HepG2 (cell line): ENCODE results near the gene TARBP2. TPM values are rescaled to one million over a fixed set of nuclear protein-coding genes. Genes with fewer than 3 reads are reported as not detected.

Experiments used
- CHD2 ChIP-seq: IDR thresholded peaks from 2 replicates; pipeline ENCODE4 v1.6.1; 2011; ENCODE audit warnings: low read depth, low read length, improper control_type of control experiment
- DNMT3B ChIP-seq: conservative IDR thresholded peaks from 2 replicates; pipeline ENCODE4 v1.6.1; 2016; ENCODE audit warnings: missing biosample characterization, control low read depth
- FOXA1 ChIP-seq, 2 experiments: fragments of 450-650 bp in 1 of 2; sonication (generic) in 1 of 2; formaldehyde crosslinking in 1 of 2; IDR thresholded peaks; 2 replicates each; pipeline versions ENCODE4 v1.4.0 to v1.6.1; 2016 to 2020; ENCODE audit warnings: missing genetic modification reagents in 1 of 2
- GZF1 ChIP-seq: sonication (generic); formaldehyde crosslinking; IDR thresholded peaks from 2 replicates; pipeline ENCODE4 v1.5.1; 2020; ENCODE audit warnings: mild to moderate bottlenecking, missing genetic modification reagents
- HDAC1 ChIP-seq: sonication (generic); formaldehyde crosslinking; IDR thresholded peaks from 2 replicates; pipeline ENCODE4 v1.5.1; 2020; ENCODE audit warnings: mild to moderate bottlenecking, missing genetic modification reagents
- HOXA3 ChIP-seq: sonication (generic); formaldehyde crosslinking; IDR thresholded peaks from 2 replicates; pipeline ENCODE4 v1.5.0; 2020; ENCODE audit warnings: missing genetic modification reagents
- NONO ChIP-seq, 2 experiments: fragments of 450-650 bp in 1 of 2; sonication (generic) in 1 of 2; formaldehyde crosslinking in 1 of 2; IDR thresholded peaks in 1 of 2; conservative IDR thresholded peaks in 1 of 2; 2 replicates each; pipeline versions ENCODE4 v1.6.1 to v1.8.0; 2017 to 2022; ENCODE audit warnings: mild to moderate bottlenecking in 1 of 2, missing genetic modification reagents in 1 of 2, moderate library complexity in 1 of 2
- PHF8 ChIP-seq: sonication (generic); formaldehyde crosslinking; IDR thresholded peaks from 2 replicates; pipeline ENCODE4 v1.5.0; 2020; ENCODE audit warnings: missing genetic modification reagents
- PLRG1 ChIP-seq: fragments of 450-650 bp; conservative IDR thresholded peaks from 2 replicates; pipeline ENCODE4 v1.6.1; 2016
- SALL1 ChIP-seq: sonication (generic); formaldehyde crosslinking; IDR thresholded peaks from 2 replicates; pipeline ENCODE4 v1.8.0; 2022; ENCODE audit warnings: mild to moderate bottlenecking, missing genetic modification reagents
- SIN3A ChIP-seq: IDR thresholded peaks from 2 replicates; pipeline ENCODE4 v1.6.1; 2011; ENCODE audit warnings: low read depth, mild to moderate bottlenecking, control low read depth, low read length, borderline replicate concordance
- WIZ ChIP-seq: sonication (generic); formaldehyde crosslinking; IDR thresholded peaks from 2 replicates; pipeline ENCODE4 v1.5.1; 2020; ENCODE audit warnings: mild to moderate bottlenecking, missing genetic modification reagents
- ZC3H4 ChIP-seq: sonication (generic); formaldehyde crosslinking; IDR thresholded peaks from 2 replicates; pipeline ENCODE4 v1.4.0; 2020; ENCODE audit warnings: missing genetic modification reagents, borderline replicate concordance
- ZNF556 ChIP-seq: sonication (generic); formaldehyde crosslinking; IDR thresholded peaks from 2 replicates; pipeline ENCODE4 v1.4.0; 2020; ENCODE audit warnings: mild to moderate bottlenecking, missing genetic modification reagents, borderline replicate concordance
- ZNF558 ChIP-seq: sonication (generic); formaldehyde crosslinking; IDR thresholded peaks from 2 replicates; pipeline ENCODE4 v1.9.0; 2022; ENCODE audit warnings: mild to moderate bottlenecking, missing genetic modification reagents, borderline replicate concordance
- ZNF598 ChIP-seq: sonication (generic); formaldehyde crosslinking; IDR thresholded peaks from 2 replicates; pipeline ENCODE4 v1.5.1; 2020; ENCODE audit warnings: mild to moderate bottlenecking, missing genetic modification reagents, borderline replicate concordance
- ZNF704 ChIP-seq: sonication (generic); formaldehyde crosslinking; IDR thresholded peaks from 2 replicates; pipeline ENCODE4 v1.8.1; 2023; ENCODE audit warnings: mild to moderate bottlenecking, inconsistent platforms, moderate library complexity, missing genetic modification reagents, borderline replicate concordance
- ZNF790 ChIP-seq: sonication (generic); formaldehyde crosslinking; IDR thresholded peaks from 2 replicates; pipeline ENCODE4 v1.8.0; 2022; ENCODE audit warnings: missing genetic modification reagents, mild to moderate bottlenecking, borderline replicate concordance
- ZNF816 ChIP-seq: sonication (generic); formaldehyde crosslinking; IDR thresholded peaks from 2 replicates; pipeline ENCODE4 v1.8.0; 2022; ENCODE audit warnings: missing genetic modification reagents, mild to moderate bottlenecking, borderline replicate concordance
- ZSCAN29 ChIP-seq: sonication (generic); formaldehyde crosslinking; conservative IDR thresholded peaks from 2 replicates; pipeline ENCODE4 v1.4.0; 2020; ENCODE audit warnings: mild to moderate bottlenecking, missing genetic modification reagents
- polyA plus RNA-seq, 8 experiments: library from polyadenylated mRNA; depleted of rRNA in 3 of 8; stranded (reverse) in 7 of 8; unstranded in 1 of 8; fragments of >200 nt; fragmentation: Illumina TruSeq in 4 of 8; extraction: Trizol in 4 of 8; gene quantifications; 2 replicates each; pipeline versions ENCODE4 v1.2.1 to v1.2.3, GENCODE V29; 2011 to 2016; ENCODE audit warnings: low read depth in 4 of 8, missing spikeins in 1 of 8, mixed read lengths in 1 of 8; ENCODE audit not compliant: insufficient read depth in 1 of 8
- total RNA-seq, 5 experiments: library from RNA; depleted of rRNA; stranded (reverse); fragments of >200 nt; fragmentation: Illumina TruSeq; extraction: Trizol; gene quantifications; 2 replicates each; pipeline ENCODE4 v1.2.3, GENCODE V29; 2016; ENCODE audit warnings: low read depth in 1 of 5
- TF ChIP-seq, protein P1 (sequence below): sonication (generic); formaldehyde crosslinking; IDR thresholded peaks from 2 replicates; pipeline ENCODE4 v1.8.1; 2023; ENCODE audit warnings: mild to moderate bottlenecking, missing genetic modification reagents, borderline replicate concordance
- TF ChIP-seq, protein P2 (sequence below): sonication (generic); formaldehyde crosslinking; conservative IDR thresholded peaks from 2 replicates; pipeline ENCODE4 v1.4.0; 2020; ENCODE audit warnings: missing genetic modification reagents
- TF ChIP-seq, protein P3 (sequence below): IDR thresholded peaks from 2 replicates; pipeline ENCODE4 v1.6.1; 2016; ENCODE audit warnings: low read depth
- TF ChIP-seq, protein P4 (sequence below): sonication (generic); formaldehyde crosslinking; IDR thresholded peaks from 2 replicates; pipeline ENCODE4 v1.4.0; 2020; ENCODE audit warnings: missing genetic modification reagents

TARBP2 gene
- total and polyA plus RNA-seq, 2 of the 13 experiments (the other 11 are each of a cell fraction or from before 2014, with no cell fraction given): 47.0 to 55.5 TPM

DNA sequence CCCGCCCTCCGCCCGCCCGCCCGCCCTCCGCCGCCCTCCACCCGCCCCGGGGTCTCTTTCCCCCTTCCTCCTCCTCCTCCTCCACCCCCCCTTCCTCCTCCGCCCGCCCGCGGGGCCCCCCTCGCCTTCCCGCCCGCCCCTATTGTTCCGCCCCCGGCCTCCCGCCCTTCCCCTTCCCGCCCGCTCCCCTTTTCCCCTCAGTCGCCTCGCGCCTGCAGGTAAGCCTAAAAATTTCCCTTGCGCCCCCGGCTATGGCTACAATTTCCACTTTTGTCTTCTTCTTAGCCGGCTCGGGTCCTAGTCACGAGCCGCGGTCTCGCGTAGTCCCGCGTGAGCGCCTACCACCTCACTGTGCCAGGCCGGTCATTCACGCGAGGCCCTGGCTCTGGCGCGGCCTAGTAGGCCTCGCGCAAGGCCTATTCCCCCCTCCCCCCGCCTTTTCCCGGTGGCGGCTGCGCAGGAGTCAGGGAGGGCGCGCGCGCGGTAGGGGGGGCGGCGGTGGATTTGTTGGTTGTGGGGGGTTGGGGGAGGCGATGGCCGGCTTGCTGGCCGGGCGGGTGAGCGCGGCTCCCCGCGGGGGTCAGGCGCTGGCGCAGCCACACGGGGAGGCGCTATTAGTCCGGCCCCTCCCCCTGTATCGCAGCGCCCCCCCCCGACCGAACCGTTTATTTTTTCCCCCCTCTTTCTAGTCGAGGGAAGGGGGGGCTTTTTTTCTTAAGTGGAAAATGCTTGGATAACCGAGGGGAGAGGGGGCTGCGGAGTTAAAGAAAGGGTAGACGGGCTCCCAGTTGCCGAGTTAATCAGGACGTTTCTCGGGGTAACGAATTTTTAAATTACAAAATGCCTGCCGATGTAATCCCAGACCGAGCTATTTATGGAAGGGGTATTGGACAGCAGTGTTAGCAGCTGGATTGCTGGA lies 48.7 kb upstream of the TARBP2 start (continued):
- TF ChIP-seq, protein P1, sequence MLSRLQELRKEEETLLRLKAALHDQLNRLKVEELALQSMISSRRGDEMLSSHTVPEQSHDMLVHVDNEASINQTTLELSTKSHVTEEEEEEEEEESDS (CRISPR knock-in tag): no peak
- TF ChIP-seq ZNF556 (CRISPR knock-in tag): peak; percentile 8; the same call in 1 of the 2 replicates
- peak; percentile 99 for TF ChIP-seq PHF8
- 0 out of 2 replicates have a peak, but pooled peaks have one; percentile 17 for TF ChIP-seq HOXA3 (CRISPR knock-in tag)
- no peak for TF ChIP-seq WIZ (CRISPR knock-in tag)
- TF ChIP-seq ZNF790 (CRISPR knock-in tag): 0 out of 2 replicates have a peak, but pooled peaks have one; percentile 42
- TF ChIP-seq, protein P2, sequence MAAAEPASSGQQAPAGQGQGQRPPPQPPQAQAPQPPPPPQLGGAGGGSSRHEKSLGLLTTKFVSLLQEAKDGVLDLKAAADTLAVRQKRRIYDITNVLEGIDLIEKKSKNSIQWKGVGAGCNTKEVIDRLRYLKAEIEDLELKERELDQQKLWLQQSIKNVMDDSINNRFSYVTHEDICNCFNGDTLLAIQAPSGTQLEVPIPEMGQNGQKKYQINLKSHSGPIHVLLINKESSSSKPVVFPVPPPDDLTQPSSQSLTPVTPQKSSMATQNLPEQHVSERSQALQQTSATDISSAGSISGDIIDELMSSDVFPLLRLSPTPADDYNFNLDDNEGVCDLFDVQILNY (CRISPR knock-in tag): peak; percentile 57; the same call in 1 of the 2 replicates
- peak; percentile 71 for TF ChIP-seq CHD2
- TF ChIP-seq FOXA1 (IDR thresholded peaks at IDR 0.05): no peak
- TF ChIP-seq FOXA1 (CRISPR knock-in tag; IDR thresholded peaks at IDR 0.05): peak; percentile 32
- TF ChIP-seq, protein P3, sequence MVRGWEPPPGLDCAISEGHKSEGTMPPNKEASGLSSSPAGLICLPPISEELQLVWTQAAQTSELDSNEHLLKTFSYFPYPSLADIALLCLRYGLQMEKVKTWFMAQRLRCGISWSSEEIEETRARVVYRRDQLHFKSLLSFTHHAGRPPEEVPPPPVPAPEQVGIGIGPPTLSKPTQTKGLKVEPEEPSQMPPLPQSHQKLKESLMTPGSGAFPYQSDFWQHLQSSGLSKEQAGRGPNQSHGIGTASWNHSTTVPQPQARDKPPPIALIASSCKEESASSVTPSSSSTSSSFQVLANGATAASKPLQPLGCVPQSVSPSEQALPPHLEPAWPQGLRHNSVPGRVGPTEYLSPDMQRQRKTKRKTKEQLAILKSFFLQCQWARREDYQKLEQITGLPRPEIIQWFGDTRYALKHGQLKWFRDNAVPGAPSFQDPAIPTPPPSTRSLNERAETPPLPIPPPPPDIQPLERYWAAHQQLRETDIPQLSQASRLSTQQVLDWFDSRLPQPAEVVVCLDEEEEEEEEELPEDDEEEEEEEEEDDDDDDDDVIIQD (CRISPR knock-in tag): 0 out of 2 replicates have a peak, but pooled peaks have one; percentile 10
- TF ChIP-seq, protein P4, sequence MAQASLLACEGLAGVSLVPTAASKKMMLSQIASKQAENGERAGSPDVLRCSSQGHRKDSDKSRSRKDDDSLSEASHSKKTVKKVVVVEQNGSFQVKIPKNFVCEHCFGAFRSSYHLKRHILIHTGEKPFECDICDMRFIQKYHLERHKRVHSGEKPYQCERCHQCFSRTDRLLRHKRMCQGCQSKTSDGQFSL (CRISPR knock-in tag): peak; percentile 80
- peak; percentile 46 for TF ChIP-seq HDAC1 (CRISPR knock-in tag)
- TF ChIP-seq ZC3H4: peak; percentile 49; the same call in 1 of the 2 replicates
- peak; percentile 33; the same call in 1 of the 2 replicates for TF ChIP-seq SIN3A
- TF ChIP-seq SALL1 (CRISPR knock-in tag): peak; percentile 62
- TF ChIP-seq ZNF816 (CRISPR knock-in tag): no peak
- no peak for TF ChIP-seq PLRG1
- no peak for TF ChIP-seq ZSCAN29 (CRISPR knock-in tag)
- peak; percentile 47; the same call in 1 of the 2 replicates for TF ChIP-seq ZNF558 (CRISPR knock-in tag)
- 0 out of 2 replicates have a peak, but pooled peaks have one; percentile 28 for TF ChIP-seq DNMT3B (CRISPR knock-in tag)
- TF ChIP-seq ZNF704 (CRISPR knock-in tag): peak; percentile 37; the same call in 1 of the 2 replicates
- peak; percentile 49; the same call in 1 of the 2 replicates for TF ChIP-seq GZF1 (CRISPR knock-in tag)
- 0 out of 2 replicates have a peak, but pooled peaks have one; percentile 6 for TF ChIP-seq ZNF598 (CRISPR knock-in tag)
- no peak for TF ChIP-seq NONO (IDR thresholded peaks at IDR 0.05)
- TF ChIP-seq NONO (CRISPR knock-in tag; conservative IDR thresholded peaks at IDR 0.05): 0 out of 2 replicates have a peak, but pooled peaks have one; percentile 17
